ENCODE results near the gene TFB2M.

GRCh38 chr1:246582301-246583055 is 16.4 kb upstream of the TFB2M start:
- TF ChIP-seq POLR2A (IDR thresholded peaks at IDR 0.05; ENCODE audit: low read depth, low read length) (no peak), POLR2AphosphoS5 (IDR thresholded peaks at IDR 0.05; ENCODE audit: low read depth, low read length) (no peak), TAF1 (IDR thresholded peaks at IDR 0.05; ENCODE audit: borderline replicate concordance, low read depth, low read length) (no peak)

Data from GM12892 (cell line).